NCI-H345 treated with DMSO at 0.1 percent for 48 hours (cell line): ENCODE measurements around the gene ZNF584.
A peak's percentile ranks its signal among the peaks of the same experiment; 100 is the strongest.

Experiments
- DNase-seq: peaks from one replicate; lab custom pipeline; 2025; ENCODE audit not compliant: unreplicated experiment; lab: John Stamatoyannopoulos, UW

Gene ZNF584

GRCh38 chr19:58385891-58386575 is 22.4 kb upstream of the ZNF584 start:
- no peak for DNase-seq

- DNase-seq: peak; percentile 83
Measured at GRCh38 chr19:58386576-58387337, 21.7 kb upstream of the ZNF584 start, which contains the start of gene RPS5. TSS of gene RPS5 (plus strand) at chr19:58387269. CDS start at chr19:58388138, 869 bp downstream.

- no peak for DNase-seq
Measured at GRCh38 chr19:58387338-58388174, 20.9 kb upstream of the ZNF584 start.

GRCh38 chr19:58388175-58388526 is 20.3 kb upstream of the ZNF584 start:
- no peak for DNase-seq

GRCh38 chr19:58392945-58393724 is 15.3 kb upstream of the ZNF584 start:
- no peak for DNase-seq

- DNase-seq: no peak
Measured at GRCh38 chr19:58393725-58394033, 14.8 kb upstream of the ZNF584 start.

- no peak for DNase-seq
Measured at GRCh38 chr19:58394821-58395219, 13.6 kb upstream of the ZNF584 start.

GRCh38 chr19:58395220-58395978 is 13.1 kb upstream of the ZNF584 start, which contains the start of gene RNF225:
TSS of gene RNF225 (plus strand) at chr19:58395656. CDS start at chr19:58396090, 434 bp downstream.
- DNase-seq: no peak

- no peak for DNase-seq
Measured at GRCh38 chr19:58395979-58396627, 12.3 kb upstream of the ZNF584 start.

GRCh38 chr19:58396691-58397532 is 11.5 kb upstream of the ZNF584 start:
- no peak for DNase-seq

- no peak for DNase-seq
Measured at GRCh38 chr19:58397533-58398037, 10.9 kb upstream of the ZNF584 start.

- DNase-seq: no peak
Measured at GRCh38 chr19:58398087-58398486, 10.4 kb upstream of the ZNF584 start.

- DNase-seq: no peak
Measured at GRCh38 chr19:58398545-58398944, 9.9 kb upstream of the ZNF584 start.

- no peak for DNase-seq
Measured at GRCh38 chr19:58399903-58400302, 8.5 kb upstream of the ZNF584 start.

GRCh38 chr19:58400316-58400915 is 8.0 kb upstream of the ZNF584 start:
- peak; percentile 18 for DNase-seq

GRCh38 chr19:58400916-58401839 is 7.3 kb upstream of the ZNF584 start:
- DNase-seq: peak; percentile 94

GRCh38 chr19:58401840-58402421 is 6.5 kb upstream of the ZNF584 start:
- DNase-seq: no peak
